Measurements from ENCODE around the gene C6orf52.

The C6orf52 gene

DNA sequence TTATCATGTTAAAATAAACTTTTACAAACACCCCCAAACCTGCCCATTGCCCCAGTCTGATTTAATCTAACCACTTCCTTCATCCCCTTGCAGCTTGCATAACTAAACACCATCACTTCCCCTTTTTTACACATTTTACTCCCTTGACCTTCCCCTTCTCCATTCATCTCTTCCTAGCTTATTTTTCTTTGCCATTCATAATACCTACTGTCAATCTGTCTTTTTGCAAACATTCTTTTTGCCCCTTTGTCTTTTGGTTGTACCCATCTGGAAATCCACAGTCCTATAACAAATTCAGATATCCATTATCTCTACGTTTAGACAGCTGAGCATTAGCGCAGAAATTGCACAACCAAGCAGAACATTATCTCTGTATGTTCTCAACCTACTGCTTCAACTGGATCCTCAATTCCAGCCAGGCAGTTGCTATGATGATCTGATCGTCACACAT, 51.2 kb downstream of the C6orf52 start:
- no peak for DNase-seq

DNA sequence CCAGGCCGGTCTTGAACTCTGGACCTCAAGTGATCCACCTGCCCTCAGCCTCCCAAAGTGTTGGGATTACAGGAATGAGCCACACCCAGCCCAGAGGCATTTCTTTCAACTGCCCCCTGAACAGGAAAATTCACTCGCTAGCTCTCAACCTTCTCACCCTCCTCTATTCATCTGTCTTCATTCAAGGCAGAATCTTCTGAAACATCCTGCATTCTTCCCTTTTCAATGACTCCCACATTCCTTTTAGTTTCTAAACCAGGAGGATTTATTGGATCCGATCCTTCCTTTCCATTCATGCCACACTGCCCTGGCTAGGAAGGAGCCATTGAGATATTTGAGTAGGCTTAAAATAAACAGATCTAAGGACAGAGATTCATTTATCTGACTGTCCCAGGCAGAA, 52.9 kb downstream of the C6orf52 start:
- DNase-seq = no peak

GRCh38 chr6:10640412-10640811, 54.0 kb downstream of the C6orf52 start:
- no peak for DNase-seq

DNA sequence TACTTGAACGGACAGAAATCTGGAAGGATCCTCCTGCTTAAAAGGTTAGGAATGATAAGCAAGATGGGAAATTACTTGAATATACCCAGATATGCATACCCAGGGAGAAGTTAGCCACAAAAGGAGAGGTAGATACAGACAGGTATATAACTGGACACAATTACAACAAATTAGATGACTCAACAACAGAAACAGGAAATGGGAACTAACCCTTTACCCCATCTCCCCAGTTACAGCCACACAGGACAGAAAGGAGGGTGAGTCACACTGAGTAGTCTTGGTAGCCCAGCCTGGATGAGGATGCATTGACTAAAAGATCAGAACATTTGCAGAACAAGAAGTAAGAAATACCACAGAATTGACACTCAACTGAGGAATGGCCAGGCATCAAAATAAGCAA, 61.2 kb downstream of the C6orf52 start:
- no peak for DNase-seq

GRCh38 chr6:10630178-10630577, 64.2 kb downstream of the C6orf52 start:
- DNase-seq = no peak

GRCh38 chr6:10627800-10628199, 66.6 kb downstream of the C6orf52 start:
- no peak for DNase-seq

- no peak for DNase-seq
These were observed 68.2 kb downstream of the C6orf52 start for GRCh38 chr6:10626154-10626741.

- no peak for DNase-seq
These were observed 69.6 kb downstream of the C6orf52 start for GRCh38 chr6:10624836-10625235.

GRCh38 chr6:10621847-10622246, 72.6 kb downstream of the C6orf52 start:
- DNase-seq = no peak

All from stimulated activated CD4-positive, alpha-beta T cell treated with anti-CD3 and anti-CD28 coated beads, Interleukin-4, amount 100 ng/mL, for 1 hour (primary cell).